NB4 (cell line): ENCODE measurements around the gene IQGAP2.

ENCODE experiments used
- CTCF ChIP-seq: IDR thresholded peaks from one replicate; pipeline ENCODE4 v1.5.1; 2012; ENCODE audit warnings: low read depth, low read length
- MYC ChIP-seq: IDR thresholded peaks from 2 replicates; pipeline ENCODE4 v1.6.1; 2011; ENCODE audit warnings: low read depth, low read length
- POLR2A ChIP-seq: IDR thresholded peaks from 2 replicates; pipeline ENCODE4 v1.6.1; 2011; ENCODE audit warnings: mild to moderate bottlenecking; ENCODE audit not compliant: insufficient read length; ENCODE audit errors: extremely low read depth

- no peak for TF ChIP-seq CTCF
- no peak for TF ChIP-seq POLR2A
- TF ChIP-seq MYC, result no peak
These were observed 30.6 kb upstream of the IQGAP2 start for GRCh38 chr5:76372323-76373054.
